HepG2 (cell line): Measurements from ENCODE around the gene DDX19B. TPM values are rescaled to one million over a fixed set of nuclear protein-coding genes. Genes with fewer than 3 reads are reported as not detected.

ENCODE experiments used
- CBX1 ChIP-seq: IDR thresholded peaks from one replicate; pipeline ENCODE4 v1.6.1; 2016; ENCODE audit warnings: antibody characterized with exemption, low read depth
- CHCHD3 ChIP-seq: sonication (generic); formaldehyde crosslinking; IDR thresholded peaks from 2 replicates; pipeline ENCODE4 v1.8.0; 2022; ENCODE audit warnings: mild to moderate bottlenecking, missing genetic modification reagents, moderate library complexity
- ELF4 ChIP-seq: sonication (generic); formaldehyde crosslinking; IDR thresholded peaks from 2 replicates; pipeline ENCODE4 v1.5.0; 2020; ENCODE audit warnings: missing genetic modification reagents, mild to moderate bottlenecking, moderate library complexity, borderline replicate concordance
- KAT7 ChIP-seq: IDR thresholded peaks from 2 replicates; pipeline ENCODE4 v1.6.1; 2018; ENCODE audit warnings: borderline replicate concordance, missing compliant biosample characterization
- KDM2A ChIP-seq: sonication (generic); formaldehyde crosslinking; IDR thresholded peaks from 2 replicates; pipeline ENCODE4 v1.4.0; 2020; ENCODE audit warnings: low read depth, missing genetic modification reagents, borderline replicate concordance
- MXD4 ChIP-seq: IDR thresholded peaks from 2 replicates; pipeline ENCODE4 v1.6.1; 2016; ENCODE audit warnings: mild to moderate bottlenecking, missing biosample characterization, missing genetic modification reagents
- NFKB2 ChIP-seq: sonication (generic); formaldehyde crosslinking; IDR thresholded peaks from 2 replicates; pipeline ENCODE4 v1.4.0; 2020; ENCODE audit warnings: missing genetic modification reagents, borderline replicate concordance
- ZBTB25 ChIP-seq: IDR thresholded peaks from 2 replicates; pipeline ENCODE4 v1.6.1; 2018; ENCODE audit warnings: missing genetic modification reagents
- ZBTB39 ChIP-seq: sonication (generic); formaldehyde crosslinking; IDR thresholded peaks from 2 replicates; pipeline ENCODE4 v1.5.0; 2020; ENCODE audit warnings: missing genetic modification reagents
- ZNF546 ChIP-seq: sonication (generic); formaldehyde crosslinking; conservative IDR thresholded peaks from 2 replicates; pipeline ENCODE4 v1.8.1; 2023; ENCODE audit warnings: mild to moderate bottlenecking, missing genetic modification reagents
- ZNF580 ChIP-seq: IDR thresholded peaks from 2 replicates; pipeline ENCODE4 v1.6.1; 2016; ENCODE audit warnings: low read depth, borderline replicate concordance
- polyA plus RNA-seq, 8 experiments: library from polyadenylated mRNA; depleted of rRNA in 3 of 8; stranded (reverse) in 7 of 8; unstranded in 1 of 8; fragments of >200 nt; fragmentation: Illumina TruSeq in 4 of 8; extraction: Trizol in 4 of 8; gene quantifications; 2 replicates each; pipeline versions ENCODE4 v1.2.1 to v1.2.3, GENCODE V29; 2011 to 2016; ENCODE audit warnings: low read depth in 4 of 8, missing spikeins in 1 of 8, mixed read lengths in 1 of 8; ENCODE audit not compliant: insufficient read depth in 1 of 8
- total RNA-seq, 5 experiments: library from RNA; depleted of rRNA; stranded (reverse); fragments of >200 nt; fragmentation: Illumina TruSeq; extraction: Trizol; gene quantifications; 2 replicates each; pipeline ENCODE4 v1.2.3, GENCODE V29; 2016; ENCODE audit warnings: low read depth in 1 of 5

Gene DDX19B
- total and polyA plus RNA-seq, 2 of the 13 experiments (the other 11 are each of a cell fraction or from before 2014, with no cell fraction given) = 36.2 to 40.0 TPM

- TF ChIP-seq MXD4 (CRISPR knock-in tag) (0 out of 2 replicates have a peak, but pooled peaks have one; percentile 20), KAT7 (CRISPR knock-in tag) (0 out of 2 replicates have a peak, but pooled peaks have one; percentile 10), CHCHD3 (no peak), ZNF546 (CRISPR knock-in tag) (no peak), KDM2A (CRISPR knock-in tag) (no peak), ZBTB39 (0 out of 2 replicates have a peak, but pooled peaks have one; percentile 59), ZNF580 (CRISPR knock-in tag) (no peak), NFKB2 (CRISPR knock-in tag) (no peak), ZBTB25 (no peak; the same call in 1 of the 2 replicates), CBX1 (peak; percentile 55), ELF4 (CRISPR knock-in tag) (no peak)
- TF ChIP-seq, all 625 proteins: peak for 137
Measured at GRCh38 chr16:70381604-70382342, 82.8 kb downstream of the DDX19B start (continued).
